ENCODE measurements around the gene FLNB. TPM values are rescaled to one million over a fixed set of nuclear protein-coding genes. Genes with fewer than 3 reads are reported as not detected.

The FLNB gene
- total RNA-seq, 2 experiments from 2014 or later = 39.7 to 42.1 TPM

- H3K4me1 ChIP-seq (ENCODE audit: insufficient read depth, low read length) = peaks cover 17% of the 10 kb centered on the region
- intact Hi-C loops (cut with DNase I, micrococcal nuclease) = no loop called here
- peaks cover 66% of the 10 kb centered on the region for H3K4me1 Mint-ChIP-seq (ENCODE audit: low read depth)
- ChIA-PET POLR2A (no interaction called here), CTCF (no interaction called here)
- H3K4me3 Mint-ChIP-seq = no peak overlapping the region
- TF ChIP-seq CTCF (IDR thresholded peaks at IDR 0.05) = no peak
- H3K4me3 ChIP-seq (ENCODE audit: low read length) = no peak overlapping the region
- no peaks in the 10 kb centered on the region for H3K9me3 Mint-ChIP-seq
- H3K27me3 Mint-ChIP-seq = no peaks in the 10 kb centered on the region
- H3K36me3 Mint-ChIP-seq (ENCODE audit: low read depth) = peaks cover 2% of the 10 kb centered on the region
- peak overlapping the region; percentile 69 for H3K27ac Mint-ChIP-seq
- DNase-seq (no peak), ATAC-seq (ENCODE audit: poor library complexity) (no peak)
- H3K36me3 ChIP-seq (ENCODE audit: insufficient read depth, low read length) = no peaks in the 10 kb centered on the region
- no peak overlapping the region for H3K27ac ChIP-seq (ENCODE audit: low read depth in 1 of 2, low read length in 2 of 2)
- no peaks in the 10 kb centered on the region for H3K9me3 ChIP-seq (ENCODE audit: control insufficient read depth in 1 of 2, insufficient read depth in 1 of 2, low read length in 2 of 2)
- H3K27me3 ChIP-seq (ENCODE audit: control insufficient read depth in 1 of 2, insufficient read depth in 2 of 2, low read length in 2 of 2) = no peaks in the 10 kb centered on the region
Measured at GRCh38 chr3:58041182-58041825, 33.1 kb downstream of the FLNB start.

GRCh38 chr3:58041826-58042324 is 33.7 kb downstream of the FLNB start:
- Histone ChIP-seq H3K27ac (ENCODE audit: low read depth in 1 of 2, low read length in 2 of 2) (no peak overlapping the region), H3K27me3 (ENCODE audit: control insufficient read depth in 1 of 2, insufficient read depth in 2 of 2, low read length in 2 of 2) (no peaks in the 10 kb centered on the region), H3K36me3 (ENCODE audit: insufficient read depth, low read length) (no peaks in the 10 kb centered on the region), H3K4me1 (ENCODE audit: insufficient read depth, low read length) (peaks cover 17% of the 10 kb centered on the region), H3K4me3 (ENCODE audit: low read length) (no peak overlapping the region), H3K9me3 (ENCODE audit: control insufficient read depth in 1 of 2, insufficient read depth in 1 of 2, low read length in 2 of 2) (no peaks in the 10 kb centered on the region)
- no peak for TF ChIP-seq CTCF (IDR thresholded peaks at IDR 0.05)
- ChIA-PET CTCF (no interaction called here), POLR2A (no interaction called here)
- H3K4me1 Mint-ChIP-seq (ENCODE audit: low read depth) = peaks cover 65% of the 10 kb centered on the region
- H3K4me3 Mint-ChIP-seq = no peak overlapping the region
- no peaks in the 10 kb centered on the region for H3K36me3 Mint-ChIP-seq (ENCODE audit: low read depth)
- no peaks in the 10 kb centered on the region for H3K27me3 Mint-ChIP-seq
- intact Hi-C loops (cut with DNase I, micrococcal nuclease) = no loop called here
- DNase-seq (no peak), ATAC-seq (ENCODE audit: poor library complexity) (no peak)
- H3K27ac Mint-ChIP-seq = peak overlapping the region; percentile 69
- H3K9me3 Mint-ChIP-seq = no peaks in the 10 kb centered on the region

GRCh38 chr3:58042947-58043707 is 34.9 kb downstream of the FLNB start:
- CTCF ChIA-PET = interaction anchor here (0.7 kb wide), 2 partner anchors 22 to 61 kb away, joined by 4 read pairs; no protein-coding TSS in a partner anchor
- Histone ChIP-seq H3K4me3 (ENCODE audit: low read length) (no peak overlapping the region), H3K27ac (ENCODE audit: low read depth in 1 of 2, low read length in 2 of 2) (no peak overlapping the region), H3K4me1 (ENCODE audit: insufficient read depth, low read length) (peaks cover 11% of the 10 kb centered on the region), H3K27me3 (ENCODE audit: control insufficient read depth in 1 of 2, insufficient read depth in 2 of 2, low read length in 2 of 2) (no peaks in the 10 kb centered on the region), H3K9me3 (ENCODE audit: control insufficient read depth in 1 of 2, insufficient read depth in 1 of 2, low read length in 2 of 2) (no peaks in the 10 kb centered on the region), H3K36me3 (ENCODE audit: insufficient read depth, low read length) (no peaks in the 10 kb centered on the region)
- no peak for TF ChIP-seq CTCF (IDR thresholded peaks at IDR 0.05)
- ATAC-seq (ENCODE audit: poor library complexity) (no peak), DNase-seq (no peak)
- Mint-ChIP-seq H3K4me1 (ENCODE audit: low read depth) (peaks cover 54% of the 10 kb centered on the region), H3K27ac (peak overlapping the region; percentile 20), H3K27me3 (no peaks in the 10 kb centered on the region), H3K9me3 (no peaks in the 10 kb centered on the region), H3K4me3 (no peak overlapping the region), H3K36me3 (ENCODE audit: low read depth) (no peaks in the 10 kb centered on the region)
- POLR2A ChIA-PET = no interaction called here
- intact Hi-C loops (cut with DNase I, micrococcal nuclease) = no loop called here
